ENCODE data around the gene CFAP251. TPM values are rescaled to one million over a fixed set of nuclear protein-coding genes. Genes with fewer than 3 reads are reported as not detected.

The CFAP251 gene
- total and polyA plus RNA-seq, 2 experiments from 2014 or later: 3.0 to 3.7 TPM

DNA sequence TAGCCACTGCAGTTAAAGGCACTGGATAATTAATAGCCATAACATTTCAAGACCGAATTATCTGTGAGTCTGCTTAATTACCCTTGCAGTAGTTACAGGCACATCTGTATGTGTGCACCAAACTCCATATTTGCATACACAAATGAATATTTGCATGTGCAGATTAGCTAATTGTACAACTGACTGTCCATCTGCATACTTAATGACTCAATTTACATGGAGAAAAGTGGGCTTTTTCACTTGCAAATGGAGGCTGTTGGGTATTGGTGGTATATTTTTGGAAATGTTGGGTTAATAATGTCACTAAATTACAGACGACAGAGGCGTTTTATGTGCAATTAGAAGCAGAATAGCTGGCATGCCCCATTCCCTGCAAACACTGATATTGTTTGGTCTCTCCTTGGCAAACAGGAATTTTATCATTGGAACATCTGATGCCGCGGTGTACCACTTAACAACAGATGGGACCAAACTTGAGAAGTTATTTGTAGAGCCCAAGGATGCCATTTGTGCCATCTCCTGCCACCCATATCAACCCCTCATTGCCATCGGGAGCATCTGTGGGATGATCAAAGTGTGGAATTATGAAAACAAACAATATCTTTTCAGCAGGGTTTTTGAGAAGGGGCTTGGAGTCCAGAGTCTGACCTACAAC is 39.6 kb downstream of the CFAP251 start:
- no peak overlapping the region for H3K27ac ChIP-seq
- H3K4me3 ChIP-seq: no peak overlapping the region
- no peak overlapping the region for H3K4me2 ChIP-seq
- H3K36me3 ChIP-seq (replicated peaks; ENCODE audit: insufficient read depth, low read depth): no peaks in the 10 kb centered on the region
- DNase-seq (ENCODE audit: low spot score): no peak
- H3K79me2 ChIP-seq: no peaks in the 10 kb centered on the region
- H3K9me2 ChIP-seq (replicated peaks; ENCODE audit: insufficient read depth): no peaks in the 10 kb centered on the region
- peaks cover 4% of the 10 kb centered on the region for H3K4me1 ChIP-seq (ENCODE audit: insufficient read depth)
- H2AFZ ChIP-seq: no peak overlapping the region
- TF ChIP-seq, protein P1, sequence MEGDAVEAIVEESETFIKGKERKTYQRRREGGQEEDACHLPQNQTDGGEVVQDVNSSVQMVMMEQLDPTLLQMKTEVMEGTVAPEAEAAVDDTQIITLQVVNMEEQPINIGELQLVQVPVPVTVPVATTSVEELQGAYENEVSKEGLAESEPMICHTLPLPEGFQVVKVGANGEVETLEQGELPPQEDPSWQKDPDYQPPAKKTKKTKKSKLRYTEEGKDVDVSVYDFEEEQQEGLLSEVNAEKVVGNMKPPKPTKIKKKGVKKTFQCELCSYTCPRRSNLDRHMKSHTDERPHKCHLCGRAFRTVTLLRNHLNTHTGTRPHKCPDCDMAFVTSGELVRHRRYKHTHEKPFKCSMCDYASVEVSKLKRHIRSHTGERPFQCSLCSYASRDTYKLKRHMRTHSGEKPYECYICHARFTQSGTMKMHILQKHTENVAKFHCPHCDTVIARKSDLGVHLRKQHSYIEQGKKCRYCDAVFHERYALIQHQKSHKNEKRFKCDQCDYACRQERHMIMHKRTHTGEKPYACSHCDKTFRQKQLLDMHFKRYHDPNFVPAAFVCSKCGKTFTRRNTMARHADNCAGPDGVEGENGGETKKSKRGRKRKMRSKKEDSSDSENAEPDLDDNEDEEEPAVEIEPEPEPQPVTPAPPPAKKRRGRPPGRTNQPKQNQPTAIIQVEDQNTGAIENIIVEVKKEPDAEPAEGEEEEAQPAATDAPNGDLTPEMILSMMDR (IDR thresholded peaks at IDR 0.05; ENCODE audit: poor library complexity): no peak
- no peak for TF ChIP-seq EZH2phosphoT487 (IDR thresholded peaks at IDR 0.05; ENCODE audit: low read depth, severe bottlenecking, unreplicated experiment)
- no peak for TF ChIP-seq EZH2 (IDR thresholded peaks at IDR 0.05; ENCODE audit: borderline replicate concordance)
- no peaks in the 10 kb centered on the region for H3K27me3 ChIP-seq
- no peaks in the 10 kb centered on the region for H3K9me3 ChIP-seq (ENCODE audit: low read depth)
- 81% methylated on average over 6 of the region's 6 CpGs for whole genome bisulfite sequencing (ENCODE audit: low lambda C conversion rate, missing lambda C conversion rate)
- H4K20me1 ChIP-seq (ENCODE audit: insufficient read depth, poor library complexity, severe bottlenecking): no peaks in the 10 kb centered on the region

DNA sequence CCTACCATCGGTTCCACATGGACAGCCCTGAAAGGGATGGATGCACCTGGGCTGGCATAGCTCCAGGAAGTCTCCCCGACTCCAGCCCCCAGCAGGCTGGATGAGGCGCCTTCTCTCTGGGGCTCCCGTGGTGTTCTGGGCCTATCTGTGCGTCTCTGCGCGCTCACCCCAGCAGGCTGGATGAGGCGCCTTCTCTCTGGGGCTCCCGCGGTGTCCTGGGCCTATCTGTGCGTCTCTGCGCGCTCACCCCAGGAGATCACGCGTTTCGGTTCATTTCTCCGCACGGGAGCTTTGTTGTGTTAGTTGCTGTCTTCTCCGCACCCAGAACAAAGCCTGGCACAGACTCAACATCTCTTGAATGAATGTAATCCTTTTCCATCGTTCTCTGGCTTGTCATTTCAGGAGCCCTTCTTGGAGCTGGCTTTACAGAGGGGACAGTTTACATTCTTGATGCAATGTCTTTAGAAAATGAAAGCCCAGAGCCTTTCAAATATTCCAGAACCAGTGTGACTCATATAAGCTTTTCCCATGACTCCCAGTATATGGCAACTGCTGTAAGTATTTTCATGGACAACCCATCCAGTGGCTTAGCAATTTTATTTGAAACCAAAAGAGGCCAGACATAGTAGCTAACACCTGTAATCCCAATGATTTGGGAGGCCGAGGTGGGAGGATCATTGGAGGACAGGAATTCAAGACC is 40.3 kb downstream of the CFAP251 start:
- 78% methylated on average over 21 of the region's 21 CpGs for WGBS (ENCODE audit: low lambda C conversion rate, missing lambda C conversion rate)
- Histone ChIP-seq H3K9me2 (replicated peaks; ENCODE audit: insufficient read depth) (no peaks in the 10 kb centered on the region), H3K4me3 (no peak overlapping the region), H3K4me2 (no peak overlapping the region), H2AFZ (no peak overlapping the region), H3K27ac (no peak overlapping the region), H4K20me1 (ENCODE audit: insufficient read depth, poor library complexity, severe bottlenecking) (no peaks in the 10 kb centered on the region), H3K79me2 (no peaks in the 10 kb centered on the region), H3K27me3 (no peaks in the 10 kb centered on the region), H3K4me1 (ENCODE audit: insufficient read depth) (no peaks in the 10 kb centered on the region), H3K36me3 (replicated peaks; ENCODE audit: insufficient read depth, low read depth) (no peaks in the 10 kb centered on the region), H3K9me3 (ENCODE audit: low read depth) (no peaks in the 10 kb centered on the region)
- DNase-seq (ENCODE audit: low spot score): no peak
- TF ChIP-seq EZH2phosphoT487 (IDR thresholded peaks at IDR 0.05; ENCODE audit: low read depth, severe bottlenecking, unreplicated experiment) (no peak), EZH2 (IDR thresholded peaks at IDR 0.05; ENCODE audit: borderline replicate concordance) (no peak)
- TF ChIP-seq, protein P1 (IDR thresholded peaks at IDR 0.05; ENCODE audit: poor library complexity): no peak

DNA sequence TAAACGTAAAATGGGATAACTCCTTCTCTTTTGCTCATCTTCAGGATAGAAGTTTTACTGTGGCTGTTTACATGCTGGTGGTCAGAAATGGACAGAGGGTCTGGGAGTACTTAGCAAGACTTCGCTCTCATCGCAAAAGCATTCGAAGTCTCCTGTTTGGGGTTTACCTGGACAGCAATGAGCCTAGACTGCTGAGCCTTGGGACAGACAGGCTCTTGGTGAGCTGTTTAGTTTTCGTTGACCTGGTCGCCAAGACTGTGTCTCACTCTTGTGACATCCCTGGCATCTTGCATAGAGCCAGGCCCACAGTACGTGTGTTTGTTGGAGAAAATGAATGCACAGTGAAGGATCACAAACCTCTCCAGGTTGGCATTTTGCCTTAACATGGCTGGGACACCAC is 42.1 kb downstream of the CFAP251 start:
- H4K20me1 ChIP-seq (ENCODE audit: insufficient read depth, poor library complexity, severe bottlenecking): no peaks in the 10 kb centered on the region
- TF ChIP-seq EZH2phosphoT487 (IDR thresholded peaks at IDR 0.05; ENCODE audit: low read depth, severe bottlenecking, unreplicated experiment) (no peak), EZH2 (IDR thresholded peaks at IDR 0.05; ENCODE audit: borderline replicate concordance) (no peak)
- TF ChIP-seq, protein P1 (IDR thresholded peaks at IDR 0.05; ENCODE audit: poor library complexity): no peak
- no peaks in the 10 kb centered on the region for H3K36me3 ChIP-seq (replicated peaks; ENCODE audit: insufficient read depth, low read depth)
- no peak overlapping the region for H3K4me3 ChIP-seq
- no peaks in the 10 kb centered on the region for H3K4me1 ChIP-seq (ENCODE audit: insufficient read depth)
- H3K4me2 ChIP-seq: no peak overlapping the region
- H3K27me3 ChIP-seq: no peaks in the 10 kb centered on the region
- no peak overlapping the region for H3K27ac ChIP-seq
- H3K9me3 ChIP-seq (ENCODE audit: low read depth): no peaks in the 10 kb centered on the region
- H2AFZ ChIP-seq: no peak overlapping the region
- H3K9me2 ChIP-seq (replicated peaks; ENCODE audit: insufficient read depth): no peaks in the 10 kb centered on the region
- WGBS (ENCODE audit: low lambda C conversion rate, missing lambda C conversion rate): 96% methylated on average over 7 of the region's 7 CpGs
- no peaks in the 10 kb centered on the region for H3K79me2 ChIP-seq
- no peak for DNase-seq (ENCODE audit: low spot score)
